HG03354 (cell line): ENCODE results near the gene SRSF6.
"Not testable (repeated sequence)": the region's sequence is repeated elsewhere in the genome, so short reads cannot be mapped to it uniquely, and the experiment has no call there.

Source experiments
- ATAC-seq: cut with Tn5 transposase; IDR thresholded peaks from one replicate; pipeline ENCODE4 v1.9.1; 2021; ENCODE audit warnings: mild to moderate bottlenecking; ENCODE audit not compliant: unreplicated experiment, poor library complexity, severe bottlenecking

The SRSF6 gene

DNA sequence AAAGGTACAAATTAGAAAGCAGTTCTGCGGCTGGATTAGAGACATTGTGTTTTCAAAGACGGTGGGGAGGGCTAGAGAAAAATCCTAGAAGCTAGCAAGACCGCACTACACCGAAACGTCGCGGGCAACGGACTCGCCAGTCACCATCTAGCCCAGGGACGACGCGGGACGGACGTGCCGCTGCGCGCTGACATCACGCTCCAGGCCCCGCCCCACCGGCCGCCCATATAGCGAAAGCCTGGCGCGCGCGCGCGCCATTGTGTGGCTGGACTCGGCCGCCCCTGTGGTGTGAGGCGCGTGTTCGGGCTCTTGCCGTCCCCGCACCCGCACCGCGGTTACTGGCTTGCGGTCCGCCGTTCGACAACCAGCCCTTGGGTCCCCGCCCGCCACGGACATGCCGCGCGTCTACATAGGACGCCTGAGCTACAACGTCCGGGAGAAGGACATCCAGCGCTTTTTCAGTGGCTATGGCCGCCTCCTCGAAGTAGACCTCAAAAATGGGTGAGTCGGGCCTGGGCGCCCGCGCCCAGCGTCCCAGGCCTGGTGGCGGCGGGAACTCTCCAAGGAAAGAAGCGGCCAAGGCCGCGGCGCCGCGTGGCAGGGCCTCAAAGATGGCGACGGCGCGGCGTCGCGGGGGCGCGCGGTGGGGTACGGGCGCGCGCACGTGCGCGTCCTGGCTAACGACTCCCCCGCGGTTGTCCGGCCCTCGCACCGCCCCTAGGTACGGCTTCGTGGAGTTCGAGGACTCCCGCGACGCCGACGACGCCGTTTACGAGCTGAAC lies at the start of gene SRSF6:
TSS of gene SRSF6 (plus strand) at position 257 of the 782 bp plus-strand sequence. CDS start at position 395, 138 bp downstream.
- ATAC-seq: peak; percentile 86

DNA sequence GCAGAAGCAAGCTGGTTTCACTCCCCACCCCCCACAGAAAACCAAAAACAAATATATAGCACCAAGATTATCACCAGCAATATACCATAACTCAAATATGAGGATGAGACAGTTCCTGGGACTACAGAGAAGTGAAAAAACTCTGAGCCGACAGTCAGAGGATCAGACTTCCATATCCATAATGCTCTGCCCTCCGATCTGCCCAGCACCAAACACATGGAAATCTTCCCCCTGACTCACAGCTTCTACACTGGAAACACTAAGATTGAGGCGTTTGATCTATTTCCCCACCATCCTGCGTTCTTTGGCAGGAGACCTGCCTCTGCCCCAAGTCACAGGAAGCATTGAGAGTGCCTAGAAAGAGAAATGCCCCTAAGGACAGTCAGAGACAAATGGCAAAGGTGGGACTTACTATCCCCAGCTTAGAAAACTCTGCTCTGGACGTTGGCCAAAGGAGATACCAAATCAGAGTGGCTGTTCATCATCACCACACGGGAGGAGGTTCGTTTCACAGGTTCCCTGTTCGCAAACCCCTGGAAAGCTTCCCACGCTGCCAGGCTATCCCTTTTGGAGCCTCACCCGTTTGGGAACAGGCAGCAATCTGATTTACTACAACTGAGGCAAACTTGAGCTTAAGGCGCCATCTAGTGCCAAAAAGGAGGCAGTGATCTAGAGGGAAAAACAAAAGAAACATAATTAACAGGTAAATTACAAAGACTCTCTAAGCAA lies 48.7 kb upstream of the SRSF6 start:
- no peak for ATAC-seq

DNA sequence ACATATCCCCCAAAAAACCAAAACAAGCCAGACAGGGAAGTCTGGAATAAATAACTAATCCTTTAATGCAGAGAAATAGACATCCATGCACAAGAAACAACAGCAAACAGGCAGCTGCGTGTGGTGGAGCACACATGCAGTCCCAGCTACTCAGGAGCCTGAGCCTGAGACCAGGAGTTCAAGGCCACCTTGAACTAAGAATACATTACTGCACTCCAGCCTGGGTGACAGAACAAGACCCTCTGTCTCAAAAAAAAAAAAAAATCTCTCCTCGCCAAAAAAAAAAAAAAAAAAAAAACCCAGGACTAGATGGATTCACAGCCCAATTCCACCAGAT lies 48.2 kb upstream of the SRSF6 start:
- no peak for ATAC-seq

DNA sequence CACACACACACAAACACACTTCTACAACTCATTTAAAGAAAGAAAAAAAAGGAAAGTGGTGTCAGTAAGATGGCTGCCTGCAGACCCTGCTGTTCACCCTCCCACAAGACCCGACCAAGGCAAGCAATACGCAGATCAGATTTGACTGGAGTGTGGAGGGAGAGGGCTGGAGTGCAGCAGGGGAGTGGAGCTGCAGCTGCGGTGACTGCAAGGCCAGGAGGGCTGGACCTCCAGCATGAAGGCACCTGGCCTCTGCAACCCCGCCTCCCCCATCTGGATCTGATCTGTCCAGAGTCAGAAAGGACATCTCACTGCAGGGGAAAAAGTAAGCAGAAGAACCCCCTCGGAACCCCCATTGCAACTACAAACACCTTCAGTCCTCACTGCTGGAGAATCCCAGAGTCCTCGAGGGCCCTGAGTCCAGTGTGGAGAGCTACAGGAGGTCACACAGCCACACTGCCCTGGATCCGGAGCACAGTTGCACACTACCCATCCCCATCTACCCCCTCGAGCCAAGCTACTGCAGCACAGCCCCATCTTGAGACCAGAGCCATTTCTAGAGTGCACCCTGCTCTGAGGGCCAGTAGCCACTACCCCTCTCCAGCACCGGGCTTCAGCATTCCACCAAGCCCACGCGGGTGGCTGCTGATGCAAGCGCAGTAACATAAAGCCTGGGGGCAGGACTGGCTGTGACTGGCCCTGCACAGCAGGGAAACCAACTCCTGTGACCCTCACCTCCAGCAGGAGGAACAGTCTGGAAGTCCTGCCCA lies 41.9 kb upstream of the SRSF6 start:
- no peak for ATAC-seq

DNA sequence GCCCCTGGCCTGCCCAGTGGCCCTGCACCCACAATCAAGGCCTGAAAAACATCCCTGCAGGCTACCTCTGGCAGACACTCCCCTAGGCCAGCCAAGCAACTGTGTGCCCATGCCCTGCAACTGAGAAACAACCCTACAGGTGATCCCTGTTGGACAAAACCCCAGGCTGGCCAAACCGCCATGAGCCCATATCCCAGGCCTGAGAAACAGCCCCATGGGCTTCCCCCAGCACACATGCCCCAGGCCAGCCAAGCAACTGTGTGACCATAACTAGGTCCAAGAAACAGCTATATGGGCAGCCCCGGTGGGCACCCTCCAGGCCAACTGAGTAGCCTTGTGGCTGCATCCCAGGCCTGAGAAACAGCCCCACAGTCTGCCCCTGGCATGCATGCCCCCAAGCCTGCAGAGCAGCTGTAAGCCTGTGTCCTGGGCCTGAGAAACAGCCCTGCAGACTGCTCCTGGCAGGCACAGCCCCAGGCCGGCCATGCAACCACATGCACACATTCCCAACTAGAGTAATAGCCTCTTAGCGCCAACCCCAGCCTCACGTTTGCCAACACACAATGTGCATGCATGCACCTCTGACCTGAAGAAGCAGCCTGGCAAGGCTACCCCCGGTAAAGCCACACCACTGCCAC lies 41.0 kb upstream of the SRSF6 start:
- no peak for ATAC-seq

DNA sequence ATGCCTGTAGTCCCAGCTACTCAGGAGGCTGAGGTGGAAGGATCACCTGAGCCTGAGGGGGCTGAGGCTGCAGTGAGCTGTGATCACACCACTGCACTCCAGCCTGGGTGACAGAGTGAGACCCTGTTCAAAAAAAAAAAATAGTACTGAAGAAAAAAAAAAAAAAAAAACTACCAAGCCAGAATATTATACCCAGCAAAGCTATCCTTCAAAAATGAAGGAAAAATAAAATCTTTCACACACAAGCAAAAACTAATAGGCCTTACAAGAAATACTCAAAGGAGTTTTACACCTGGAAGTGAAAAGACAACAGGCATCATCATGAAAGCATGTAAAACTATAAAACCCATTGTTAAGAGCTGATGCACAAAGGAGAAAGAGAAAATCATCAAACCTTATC lies 37.5 kb upstream of the SRSF6 start:
- ATAC-seq: no peak

DNA sequence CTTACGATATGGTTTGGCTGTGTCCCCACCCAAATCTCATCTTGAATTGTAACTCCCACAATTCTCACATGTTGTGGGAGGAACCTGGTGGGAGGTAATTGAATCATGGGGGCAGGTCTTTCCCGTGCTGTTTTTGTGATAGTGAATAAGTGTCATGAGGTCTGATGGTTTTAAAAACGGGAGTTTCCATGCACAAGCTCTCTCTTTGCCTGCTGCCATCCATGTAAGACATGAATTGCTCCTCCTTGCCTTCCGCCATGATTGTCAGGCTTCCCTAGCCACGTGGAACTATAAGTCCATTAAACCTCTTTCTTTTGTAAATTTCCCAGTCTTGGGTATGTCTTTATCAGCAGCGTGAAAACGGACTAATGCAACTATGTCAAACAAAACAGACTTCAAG lies 36.8 kb upstream of the SRSF6 start:
- not testable (repeated sequence) for ATAC-seq

DNA sequence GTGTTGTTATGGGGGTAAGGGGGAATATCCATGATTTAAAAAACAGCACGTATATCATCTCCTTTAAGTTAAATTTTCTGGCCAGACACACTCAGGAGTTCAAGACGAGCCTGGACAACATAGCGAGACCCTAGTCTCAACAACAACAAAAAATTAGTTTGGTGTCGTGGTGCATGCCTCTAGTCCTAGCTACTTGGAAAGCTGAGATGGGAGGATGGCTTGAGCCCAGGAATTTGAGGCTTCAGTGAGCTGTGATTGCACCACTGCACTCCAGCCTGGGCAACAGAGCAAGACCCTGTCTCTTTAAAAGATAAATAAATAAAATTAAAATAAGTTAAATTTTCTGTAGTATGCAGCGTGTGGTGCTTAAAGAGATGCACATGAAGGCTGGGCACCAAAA lies 31.5 kb upstream of the SRSF6 start:
- ATAC-seq: no peak

DNA sequence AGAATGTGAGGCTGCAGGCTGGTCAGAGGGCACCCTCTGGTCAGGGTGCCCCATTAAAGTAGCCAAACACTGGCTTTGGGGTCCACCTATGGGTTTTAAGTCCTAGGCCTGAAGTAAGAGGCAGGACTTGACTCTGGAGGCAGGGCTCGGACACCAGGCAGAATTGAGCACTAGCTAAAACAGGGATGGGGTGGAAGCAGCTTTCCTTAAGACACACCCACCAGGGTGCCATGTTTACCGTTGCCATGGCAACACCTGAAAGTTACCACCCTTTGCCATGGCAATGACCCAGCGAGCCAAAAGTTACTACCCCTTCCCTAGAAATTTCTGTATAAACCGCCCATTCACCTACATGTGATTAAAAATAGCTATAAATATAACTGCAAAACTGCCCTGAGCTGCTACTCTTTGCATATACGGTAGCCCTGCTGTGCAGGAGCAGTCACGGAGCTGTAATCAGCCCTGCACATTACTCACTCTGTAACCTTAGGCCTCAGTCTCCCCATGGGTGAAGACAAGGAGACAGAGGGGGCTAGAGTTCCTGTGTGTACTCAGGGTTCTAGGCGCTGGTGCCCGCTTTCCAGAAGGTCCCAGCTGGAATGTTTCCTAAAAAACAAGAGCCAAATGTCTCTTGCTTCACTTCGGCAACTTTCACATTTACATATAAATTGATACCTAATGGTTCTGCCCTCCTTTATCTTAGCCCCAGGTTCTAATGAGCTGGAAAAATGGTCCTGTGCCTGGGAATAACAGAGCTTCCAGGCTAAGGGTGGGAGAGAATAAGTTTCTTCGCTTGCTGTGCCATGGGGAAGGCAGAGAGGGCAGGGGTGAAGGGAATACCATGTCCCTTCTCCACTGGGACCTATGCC lies 27.2 kb upstream of the SRSF6 start:
- ATAC-seq: no peak

DNA sequence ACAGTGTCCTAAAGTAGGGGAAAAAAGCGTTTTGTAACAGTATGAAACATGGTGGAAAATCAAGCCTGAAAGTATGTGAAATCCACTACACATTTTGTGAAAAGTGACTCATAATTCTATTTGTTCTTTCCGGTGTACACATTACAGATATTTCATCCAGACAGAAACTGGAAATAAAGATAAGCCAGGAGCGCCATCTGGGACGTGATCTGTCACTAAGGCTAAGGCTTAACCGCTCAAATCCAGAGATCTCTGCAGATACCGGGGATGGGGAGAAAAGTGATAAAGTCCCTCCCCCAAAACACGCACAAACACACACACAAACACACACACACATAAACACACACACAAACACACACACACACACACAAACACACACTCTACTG lies 26.6 kb upstream of the SRSF6 start:
- no peak for ATAC-seq

DNA sequence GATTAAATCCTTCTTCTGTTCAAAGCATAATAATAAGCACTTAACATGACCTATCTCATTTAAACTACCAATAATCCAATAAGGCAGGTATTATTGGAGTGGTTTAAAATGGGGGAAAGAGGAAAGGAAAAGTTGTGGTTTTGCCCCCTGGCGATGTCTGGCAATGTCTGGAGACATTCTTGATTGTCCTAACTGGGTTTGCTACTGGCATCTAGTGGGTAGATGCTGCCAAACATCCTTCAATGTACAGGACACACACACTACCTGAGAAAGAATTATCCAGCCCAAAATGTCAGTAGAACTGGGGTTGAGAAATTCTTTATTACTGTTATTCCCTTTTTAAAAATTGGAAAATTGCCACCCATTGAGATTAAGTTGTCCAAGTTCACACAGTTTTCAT lies 25.2 kb upstream of the SRSF6 start:
- ATAC-seq: no peak

DNA sequence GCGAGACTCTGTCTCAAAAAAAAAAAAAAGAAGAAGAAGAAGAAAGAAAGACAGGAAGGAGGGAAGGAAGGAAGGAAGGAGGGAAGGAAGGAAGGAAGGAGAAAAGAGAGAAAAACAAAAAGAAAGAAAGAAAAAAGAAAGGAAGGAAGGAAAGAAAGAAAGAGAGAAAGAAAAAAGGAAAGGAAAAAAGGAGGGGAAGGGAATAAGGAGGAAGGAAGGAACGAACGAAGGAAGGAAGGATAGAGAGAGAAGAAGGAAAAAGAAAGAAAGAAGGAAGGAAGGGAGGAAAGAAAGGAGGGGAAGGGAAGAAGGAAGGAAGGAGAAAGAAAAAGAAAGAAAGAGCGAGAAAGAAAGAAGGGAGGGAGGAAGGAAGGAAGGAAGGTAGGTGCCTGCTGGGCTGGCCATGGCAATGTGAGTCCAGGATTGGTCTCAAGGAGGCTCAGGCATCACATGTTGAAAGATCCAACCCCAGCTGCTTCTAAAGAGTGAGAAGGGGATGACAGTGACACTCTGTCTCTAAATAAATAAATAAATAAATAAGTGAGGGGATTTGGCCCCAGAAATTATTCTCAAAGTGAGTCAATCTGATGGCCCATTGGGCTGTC lies 24.3 kb upstream of the SRSF6 start:
- ATAC-seq: no peak

DNA sequence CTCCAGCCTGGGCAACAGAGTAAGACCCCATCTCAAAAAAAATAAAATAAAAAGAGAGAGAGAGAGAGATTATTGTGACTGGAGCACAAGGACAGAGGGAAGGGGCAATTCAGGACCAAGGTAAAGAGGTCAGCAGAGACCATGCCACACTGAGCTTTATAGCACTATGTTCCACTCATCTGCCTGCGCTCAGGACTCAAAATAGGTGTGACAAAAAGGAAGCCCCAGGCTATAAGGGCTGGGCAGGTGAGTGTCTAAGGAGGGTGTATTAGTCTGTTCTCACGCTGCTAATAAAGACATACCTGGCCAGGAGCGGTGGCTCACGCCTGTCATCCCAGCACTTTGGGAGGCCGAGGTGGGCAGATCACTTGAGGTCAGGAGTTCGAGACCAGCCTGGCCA lies 23.1 kb upstream of the SRSF6 start:
- no peak for ATAC-seq

DNA sequence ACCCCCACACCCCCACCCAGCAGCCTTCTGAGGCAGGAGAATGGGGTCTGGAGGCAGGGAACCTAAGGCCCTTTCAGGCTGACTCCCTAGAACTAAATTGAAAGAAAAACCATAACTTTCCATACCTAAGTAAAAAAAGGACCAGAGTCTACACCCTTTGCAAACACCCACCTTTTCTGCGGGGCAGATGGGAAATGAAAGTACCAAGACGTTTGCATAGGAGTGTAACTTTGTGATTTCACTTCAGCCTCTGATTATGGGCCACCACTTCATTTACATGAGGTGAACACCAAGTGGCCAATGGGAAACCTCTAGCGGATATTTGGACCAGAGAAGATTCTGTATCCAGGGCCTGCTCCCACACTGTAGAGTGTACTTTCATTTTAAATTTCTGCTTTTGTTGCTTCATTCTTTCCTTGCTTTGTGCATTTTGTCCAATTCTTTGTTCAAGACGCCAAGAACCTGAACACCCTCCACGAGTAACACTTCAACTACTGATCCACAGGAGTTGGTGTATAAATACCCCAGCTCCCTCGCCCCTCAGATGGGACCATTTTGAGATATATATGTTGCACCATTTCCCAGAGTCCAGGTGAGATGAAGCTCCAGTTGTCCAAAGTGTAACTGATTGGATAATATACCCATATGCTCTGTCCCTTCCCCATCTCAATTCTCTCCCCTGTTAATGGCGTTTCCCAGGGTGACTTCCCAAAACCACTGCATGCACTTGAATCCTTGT lies 18.9 kb upstream of the SRSF6 start:
- ATAC-seq: peak; percentile 80

DNA sequence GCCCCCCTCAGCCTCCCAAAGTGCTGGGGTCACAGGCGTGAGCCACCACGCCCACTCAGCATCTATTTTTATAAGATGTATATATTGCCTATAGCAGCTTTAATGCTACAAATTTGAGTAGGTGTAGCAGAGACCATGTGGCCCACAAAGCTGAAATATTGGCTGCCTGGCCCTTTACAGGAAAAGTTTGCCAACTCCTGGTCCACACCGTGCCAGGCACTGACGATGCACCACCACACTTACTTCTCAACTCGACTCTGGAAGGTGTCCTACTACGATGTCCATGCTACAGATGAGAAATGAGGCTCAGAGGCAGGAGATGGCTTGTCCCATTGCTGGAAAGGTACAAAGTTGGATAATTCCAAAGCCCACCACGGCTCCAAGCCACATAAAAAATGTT lies 17.2 kb upstream of the SRSF6 start:
- ATAC-seq: no peak

DNA sequence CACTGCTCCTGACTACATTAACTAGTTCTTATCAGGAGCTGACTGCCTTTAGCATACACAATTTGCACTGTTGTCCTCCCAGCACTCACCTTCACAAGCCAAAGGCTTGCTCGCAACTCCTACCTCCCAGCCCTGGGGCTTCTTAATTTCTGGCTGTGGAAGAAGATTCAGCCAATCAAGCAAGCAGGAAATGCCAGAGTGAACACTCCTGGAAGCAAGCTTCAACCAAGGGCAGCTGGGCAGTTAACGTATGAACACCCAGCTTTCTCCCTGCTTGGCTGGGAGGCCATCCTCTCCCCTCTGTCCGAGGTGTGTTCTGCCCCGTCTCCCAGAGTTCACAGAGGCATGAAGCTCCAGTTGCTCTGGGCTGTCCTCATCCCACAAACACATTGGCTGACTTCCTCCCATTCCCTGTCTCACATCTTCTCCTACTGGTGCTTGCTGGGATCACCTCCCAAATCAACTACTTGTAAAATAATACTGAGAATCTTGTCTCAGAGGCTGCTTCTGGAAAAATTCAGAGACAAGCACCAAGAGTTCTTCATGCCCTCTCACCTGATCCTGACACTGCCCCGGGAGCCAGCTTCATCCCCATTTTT lies 15.3 kb upstream of the SRSF6 start:
- no peak for ATAC-seq

DNA sequence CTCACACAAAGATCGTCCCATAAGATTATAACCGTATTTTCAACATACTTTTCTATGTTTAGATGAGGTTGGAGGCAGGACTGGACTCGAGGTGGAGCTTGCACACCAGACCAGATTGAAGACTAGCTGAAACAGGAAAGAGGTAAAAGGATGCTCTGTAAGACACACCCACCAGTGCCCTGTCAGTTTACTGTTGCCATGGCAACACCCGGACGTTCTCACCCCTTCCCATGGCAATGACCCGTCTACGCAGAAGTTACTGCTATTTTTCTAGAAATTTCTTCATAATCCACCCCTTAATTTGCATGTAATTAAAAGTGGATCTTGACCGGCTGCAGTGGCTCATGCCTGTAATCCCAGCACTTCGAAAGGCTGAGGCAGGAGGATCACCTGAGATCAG lies 13.6 kb upstream of the SRSF6 start:
- ATAC-seq: no peak

DNA sequence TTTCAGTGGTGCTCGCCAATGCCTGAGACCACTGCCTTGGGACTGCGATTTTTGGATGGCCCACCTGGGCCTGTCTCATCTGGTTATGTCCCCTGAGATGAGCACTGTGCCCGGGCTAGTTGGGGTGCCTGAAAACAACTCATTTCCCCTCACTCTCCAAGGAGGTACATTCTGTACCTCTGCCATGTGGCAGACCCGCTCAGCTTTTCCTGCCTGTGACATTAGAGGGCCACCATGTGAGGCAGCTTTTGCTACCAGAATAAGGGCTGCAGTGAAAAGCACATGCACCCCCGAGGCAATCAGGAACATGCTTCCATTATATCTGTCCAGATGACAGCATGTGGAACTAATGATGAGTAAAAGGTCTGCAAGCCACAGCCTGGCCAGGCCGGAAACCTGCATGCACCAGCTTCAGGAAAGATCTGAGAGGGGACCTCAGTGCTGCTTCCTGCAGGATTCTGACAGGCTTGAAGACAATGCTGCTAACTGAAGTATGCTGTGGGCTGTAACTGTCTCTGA lies 11.3 kb upstream of the SRSF6 start:
- no peak for ATAC-seq
